Pancreas (tissue), 10 donors: ENCODE measurements around the gene SLC51A. TPM values are rescaled to one million over a fixed set of nuclear protein-coding genes. Genes with fewer than 3 reads are reported as not detected.
A peak's percentile ranks its signal among the peaks of the same experiment; 100 is the strongest.
"Not testable (repeated sequence)": the region's sequence is repeated elsewhere in the genome, so short reads cannot be mapped to it uniquely, and the experiment has no call there.

Experiments
- ATAC-seq, 4 donors: fragments of 200-7000 bp; cut with Tn5 transposase; one replicate each; pipeline versions ENCODE4 v1.8.0 to v1.9.1; 2020; ENCODE audit warnings: mild to moderate bottlenecking in 4 of 4, moderate library complexity in 4 of 4
- DNase-seq, 6 donors: peaks; one replicate each; pipeline ENCODE4 v3.0.0-alpha.2; 2020
- FAIRE-seq: peaks from 2 replicates; lab custom pipeline; 2012; peaks lifted over from hg19 to GRCh38; lab: Jason Lieb, UNC
- H3K27ac ChIP-seq, 4 donors: fragments of 200-600 bp; sonication (generic); 1 replicate in 3 of 4; 2 replicates in 1 of 4; pipeline versions ENCODE4 v1.5.0 to v1.8.0; 2020
- H3K27me3 ChIP-seq, 4 donors: fragments of 200-600 bp; one replicate each; pipeline ENCODE4 v1.8.0; 2021
- H3K36me3 ChIP-seq, 3 donors: fragments of 200-600 bp; sonication (generic) in 1 of 3; one replicate each; pipeline versions ENCODE4 v1.5.0 to v1.8.0; 2020 to 2021
- H3K4me1 ChIP-seq, 3 donors: fragments of 200-600 bp; one replicate each; pipeline ENCODE4 v1.8.0; 2021
- H3K4me3 ChIP-seq, 4 donors: fragments of 200-600 bp; sonication (generic) in 2 of 4; one replicate each; pipeline versions ENCODE4 v1.5.0 to v1.8.0; 2020 to 2021
- H3K9me3 ChIP-seq, 4 donors: fragments of 200-600 bp; one replicate each; pipeline ENCODE4 v1.8.0; 2021
- WGBS, 2 donors: extraction: QIAGEN DNeasy Blood & Tissue Kit; methylation state at CpG; one replicate each; pipeline ENCODE4 v1.1.7; 2013; 5-methylcytosine and 5-hydroxymethylcytosine counted together
- intact Hi-C, 3 donors: fragments of 100-400 bp; cut with DNase I; formaldehyde crosslinking; loops; one replicate each; pipeline versions ENCODE4 v1.11.1 to v1.14.2; 2022
- polyA plus RNA-seq, 2 donors: library from polyadenylated mRNA; stranded (reverse); fragments of 200-250 nt; gene quantifications; one replicate each; pipeline ENCODE4 v1.2.3, GENCODE V29; 2013
- total RNA-seq, 6 donors: library from RNA; stranded (reverse); fragmentation: NEBNext Ultra II Directional in 4 of 6; extraction: Animal tissue kit (Norgen Biotek cat#: 25700) in 4 of 6; gene quantifications; one replicate each; pipeline versions ENCODE4 v1.2.1 to v1.2.4, GENCODE V29; 2021 to 2023
- TF ChIP-seq, protein P1 (sequence below), 4 donors: fragments of 200-600 bp; sonication (generic) in 3 of 4; IDR thresholded peaks; one replicate each; pipeline versions ENCODE4 v1.5.0 to v1.8.0; 2021; ENCODE audit warnings: antibody characterized with exemption in 4 of 4
- donor health status: healthy with polysubstance abuse.
- donor health status: DM: no; HTN: no; CAD: no; lungs with moderate emphysema.
- donor health status: DM: no; HTN: no; CAD: no.
- donor health status: control.
- donor health status: control.
- donor health status: Bipolar disorder and iron deficiency.
- donor health status: DM: yes; HTN: yes; CAD: no.
- donor health status: DM: no; HTN: no; CAD: no.
- donor health status: DM: no; HTN: no; CAD: no.
- donor health status: DM: yes; HTN: yes; CAD: no.

Gene SLC51A
- total and polyA plus RNA-seq, 8 donors = 0.19 to 1.2 (median 0.30) TPM; not detected in 4

- Histone ChIP-seq H3K9me3 (no peaks in the 10 kb centered on the region), H3K36me3 (no peaks in the 10 kb centered on the region), H3K4me1 (no peaks in the 10 kb centered on the region), H3K4me3 (no peak overlapping the region), H3K27ac (no peak overlapping the region), H3K27me3 (no peaks in the 10 kb centered on the region)
- ATAC-seq (peak in 3 of 4 donors; percentile 19 to 76 (median 69)), DNase-seq (no peak), FAIRE-seq (no peak)
- intact Hi-C loops = no loop called here
- TF ChIP-seq, protein P1, sequence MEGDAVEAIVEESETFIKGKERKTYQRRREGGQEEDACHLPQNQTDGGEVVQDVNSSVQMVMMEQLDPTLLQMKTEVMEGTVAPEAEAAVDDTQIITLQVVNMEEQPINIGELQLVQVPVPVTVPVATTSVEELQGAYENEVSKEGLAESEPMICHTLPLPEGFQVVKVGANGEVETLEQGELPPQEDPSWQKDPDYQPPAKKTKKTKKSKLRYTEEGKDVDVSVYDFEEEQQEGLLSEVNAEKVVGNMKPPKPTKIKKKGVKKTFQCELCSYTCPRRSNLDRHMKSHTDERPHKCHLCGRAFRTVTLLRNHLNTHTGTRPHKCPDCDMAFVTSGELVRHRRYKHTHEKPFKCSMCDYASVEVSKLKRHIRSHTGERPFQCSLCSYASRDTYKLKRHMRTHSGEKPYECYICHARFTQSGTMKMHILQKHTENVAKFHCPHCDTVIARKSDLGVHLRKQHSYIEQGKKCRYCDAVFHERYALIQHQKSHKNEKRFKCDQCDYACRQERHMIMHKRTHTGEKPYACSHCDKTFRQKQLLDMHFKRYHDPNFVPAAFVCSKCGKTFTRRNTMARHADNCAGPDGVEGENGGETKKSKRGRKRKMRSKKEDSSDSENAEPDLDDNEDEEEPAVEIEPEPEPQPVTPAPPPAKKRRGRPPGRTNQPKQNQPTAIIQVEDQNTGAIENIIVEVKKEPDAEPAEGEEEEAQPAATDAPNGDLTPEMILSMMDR (IDR thresholded peaks at IDR 0.05) = no peak
- WGBS, 2 donors = 57 to 58% methylated on average over 21 of the region's 21 CpGs
Measured at GRCh38 chr3:196202516-196202970, 13.8 kb upstream of the SLC51A start.

GRCh38 chr3:196203846-196204245 lies 12.5 kb upstream of the SLC51A start:
- DNase-seq = no peak
- FAIRE-seq = no peak
- intact Hi-C loops = no loop called here
- Histone ChIP-seq H3K27me3 (no peaks in the 10 kb centered on the region), H3K27ac (no peak overlapping the region), H3K4me3 (no peak overlapping the region), H3K36me3 (no peaks in the 10 kb centered on the region), H3K9me3 (no peaks in the 10 kb centered on the region), H3K4me1 (no peaks in the 10 kb centered on the region)
- no peak for ATAC-seq
- TF ChIP-seq, protein P1 (IDR thresholded peaks at IDR 0.05) = no peak
- WGBS, 2 donors = 81% methylated on average over 3 of the region's 3 CpGs

DNA sequence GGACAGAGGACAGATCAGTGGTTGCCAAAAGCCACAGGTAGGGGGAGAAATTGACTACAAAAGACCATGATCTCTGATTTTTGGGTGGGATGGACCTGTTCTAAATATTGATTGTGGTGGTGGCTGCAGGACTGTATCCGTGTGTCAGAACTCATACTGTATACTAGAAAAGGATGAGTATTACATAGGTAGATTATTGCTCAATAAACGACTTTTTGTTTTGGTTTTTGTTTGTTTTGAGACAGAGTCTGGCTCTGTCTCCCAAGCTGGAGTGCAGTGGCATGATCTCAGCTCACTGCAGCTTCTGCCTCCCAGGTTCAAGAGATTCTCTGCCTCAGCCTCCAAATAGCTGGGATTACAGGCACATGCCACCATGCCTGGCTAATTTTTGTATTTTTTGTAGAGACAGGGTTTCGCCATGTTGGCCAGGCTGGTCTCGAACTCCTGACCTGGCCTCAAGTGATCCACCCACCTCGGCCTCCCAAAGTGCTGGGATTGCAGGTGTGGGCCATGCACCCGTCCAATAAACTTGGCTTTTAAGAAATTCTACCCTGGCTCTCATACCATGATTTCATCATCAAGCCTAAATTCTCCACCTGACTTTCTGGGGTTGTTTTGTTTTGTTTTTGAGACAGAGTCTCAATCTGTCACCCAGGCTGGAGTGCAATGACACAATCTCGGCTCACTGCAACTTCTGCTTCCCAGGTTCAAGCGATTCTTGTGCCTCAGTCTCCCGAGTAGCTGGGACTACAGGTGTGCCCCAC lies 10.7 kb upstream of the SLC51A start:
- intact Hi-C loops, H3K27me3 ChIP-seq, H3K4me3 ChIP-seq, H3K27ac ChIP-seq, FAIRE-seq, DNase-seq, ATAC-seq, H3K9me3 ChIP-seq, H3K4me1 ChIP-seq, H3K36me3 ChIP-seq: not testable (repeated sequence)
- WGBS, 2 donors = 80 to 86% methylated on average over 9 of the region's 9 CpGs

GRCh38 chr3:196207159-196207832 lies 9.0 kb upstream of the SLC51A start:
- no peak overlapping the region for H3K27ac ChIP-seq
- FAIRE-seq = no peak
- H3K36me3 ChIP-seq = no peaks in the 10 kb centered on the region
- H3K27me3 ChIP-seq = no peaks in the 10 kb centered on the region
- TF ChIP-seq, protein P1 (IDR thresholded peaks at IDR 0.05) = no peak
- H3K4me3 ChIP-seq = peak overlapping the region in 2 of 4 donors; percentile 14 to 40
- H3K9me3 ChIP-seq = no peaks in the 10 kb centered on the region
- WGBS, 2 donors = 10 to 32% methylated on average over 16 to 51 of the region's 70 CpGs
- peak in 4 of 6 donors; percentile 27 to 85 (median 43) for DNase-seq
- H3K4me1 ChIP-seq = no peaks in the 10 kb centered on the region
- peak; percentile 22 to 70 (median 43) for ATAC-seq
- intact Hi-C loops = no loop called here

DNA sequence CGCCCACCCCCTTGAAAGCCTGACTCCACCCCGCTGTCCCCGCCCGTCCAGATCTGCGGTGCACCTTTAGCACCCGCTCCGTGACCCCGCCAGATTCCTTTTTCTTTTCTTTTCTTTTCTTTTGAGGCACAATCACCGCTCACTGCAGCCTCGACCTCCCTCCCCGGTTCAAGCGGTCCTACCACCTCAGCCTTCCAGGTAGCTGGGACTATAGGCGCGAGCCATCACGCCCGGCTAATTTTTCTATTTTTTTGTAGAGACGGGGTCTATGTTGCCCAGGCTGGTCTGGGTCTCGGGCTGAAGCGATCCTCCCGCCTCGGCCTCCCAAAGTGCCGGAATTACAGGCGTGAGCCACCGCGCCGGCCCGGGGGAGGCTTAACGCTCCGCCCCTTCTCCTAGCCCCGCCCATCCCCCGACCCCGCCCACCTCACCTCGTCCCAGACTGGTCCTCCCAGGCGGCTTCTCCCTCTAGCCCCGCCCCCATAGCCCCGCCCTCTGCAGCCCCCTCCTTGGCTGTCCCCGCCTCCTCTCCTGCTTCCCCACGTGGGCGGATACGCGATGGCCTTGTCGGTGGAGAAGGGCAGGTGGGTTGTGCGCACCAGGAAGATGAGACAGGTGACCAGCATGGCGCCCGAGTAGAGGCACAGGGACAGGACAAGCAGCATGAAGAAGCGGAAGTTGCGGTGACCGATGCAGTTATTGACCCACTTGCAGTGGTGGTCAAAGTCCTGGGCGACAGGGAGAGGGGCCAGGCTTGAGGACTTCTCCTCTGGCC lies 8.3 kb upstream of the SLC51A start:
- H3K4me3 ChIP-seq = peak overlapping the region in 2 of 4 donors; percentile 13 to 41
- no peak for FAIRE-seq
- no peak overlapping the region for H3K27ac ChIP-seq
- DNase-seq = peak in 4 of 6 donors; percentile 50 to 80 (median 69)
- intact Hi-C loops = no loop called here
- no peaks in the 10 kb centered on the region for H3K27me3 ChIP-seq
- no peaks in the 10 kb centered on the region for H3K36me3 ChIP-seq
- H3K4me1 ChIP-seq = no peaks in the 10 kb centered on the region
- WGBS, 2 donors = 31 to 38% methylated on average over 41 to 49 of the region's 49 CpGs
- ATAC-seq = peak; percentile 55 to 67 (median 62)
- TF ChIP-seq, protein P1 (IDR thresholded peaks at IDR 0.05) = no peak
- H3K9me3 ChIP-seq = no peaks in the 10 kb centered on the region
